Measurements from ENCODE around the gene SRPRB.

SRPRB gene

GRCh38 chr3:133830071-133830470 is 24.5 kb downstream of the SRPRB start:
- no peak overlapping the region for H3K9ac ChIP-seq (ENCODE audit: low read length)
- no peak for DNase-seq (ENCODE audit: low read depth)
- peaks cover 1% of the 10 kb centered on the region for H3K36me3 ChIP-seq (ENCODE audit: control insufficient read depth, insufficient read depth, low read length, severe bottlenecking)
- no peaks in the 10 kb centered on the region for H3K9me3 ChIP-seq (ENCODE audit: control insufficient read depth, low read length)
- H3K4me1 ChIP-seq (ENCODE audit: control insufficient read depth, insufficient read depth, low read length): no peaks in the 10 kb centered on the region
- H3K4me3 ChIP-seq (ENCODE audit: low read length): no peak overlapping the region
- H3K27me3 ChIP-seq (replicated peaks; ENCODE audit: control insufficient read depth, insufficient read depth, low read length): no peaks in the 10 kb centered on the region

- Histone ChIP-seq H3K4me1 (ENCODE audit: control insufficient read depth, insufficient read depth, low read length) (no peaks in the 10 kb centered on the region), H3K9me3 (ENCODE audit: control insufficient read depth, low read length) (no peaks in the 10 kb centered on the region), H3K36me3 (ENCODE audit: control insufficient read depth, insufficient read depth, low read length, severe bottlenecking) (peaks cover 3% of the 10 kb centered on the region), H3K4me3 (ENCODE audit: low read length) (no peak overlapping the region), H3K9ac (ENCODE audit: low read length) (no peak overlapping the region), H3K27me3 (replicated peaks; ENCODE audit: control insufficient read depth, insufficient read depth, low read length) (no peaks in the 10 kb centered on the region)
- DNase-seq (ENCODE audit: low read depth): no peak
Observed at GRCh38 chr3:133831966-133832801, 26.6 kb downstream of the SRPRB start.

GRCh38 chr3:133832802-133833144 is 27.2 kb downstream of the SRPRB start:
- H3K9me3 ChIP-seq (ENCODE audit: control insufficient read depth, low read length): no peaks in the 10 kb centered on the region
- H3K4me1 ChIP-seq (ENCODE audit: control insufficient read depth, insufficient read depth, low read length): no peaks in the 10 kb centered on the region
- no peak overlapping the region for H3K9ac ChIP-seq (ENCODE audit: low read length)
- H3K36me3 ChIP-seq (ENCODE audit: control insufficient read depth, insufficient read depth, low read length, severe bottlenecking): peaks cover 3% of the 10 kb centered on the region
- no peak overlapping the region for H3K4me3 ChIP-seq (ENCODE audit: low read length)
- no peak for DNase-seq (ENCODE audit: low read depth)
- no peaks in the 10 kb centered on the region for H3K27me3 ChIP-seq (replicated peaks; ENCODE audit: control insufficient read depth, insufficient read depth, low read length)

- no peaks in the 10 kb centered on the region for H3K27me3 ChIP-seq (replicated peaks; ENCODE audit: control insufficient read depth, insufficient read depth, low read length)
- no peak for DNase-seq (ENCODE audit: low read depth)
- H3K4me3 ChIP-seq (ENCODE audit: low read length): no peak overlapping the region
- peaks cover 3% of the 10 kb centered on the region for H3K36me3 ChIP-seq (ENCODE audit: control insufficient read depth, insufficient read depth, low read length, severe bottlenecking)
- no peak overlapping the region for H3K9ac ChIP-seq (ENCODE audit: low read length)
- H3K9me3 ChIP-seq (ENCODE audit: control insufficient read depth, low read length): no peaks in the 10 kb centered on the region
- no peaks in the 10 kb centered on the region for H3K4me1 ChIP-seq (ENCODE audit: control insufficient read depth, insufficient read depth, low read length)
Observed at GRCh38 chr3:133833267-133833666, 27.7 kb downstream of the SRPRB start.

GRCh38 chr3:133833880-133834620 is 28.4 kb downstream of the SRPRB start:
- no peak for DNase-seq (ENCODE audit: low read depth)
- Histone ChIP-seq H3K9me3 (ENCODE audit: control insufficient read depth, low read length) (no peaks in the 10 kb centered on the region), H3K36me3 (ENCODE audit: control insufficient read depth, insufficient read depth, low read length, severe bottlenecking) (peaks cover 7% of the 10 kb centered on the region), H3K4me3 (ENCODE audit: low read length) (no peak overlapping the region), H3K4me1 (ENCODE audit: control insufficient read depth, insufficient read depth, low read length) (no peaks in the 10 kb centered on the region), H3K27me3 (replicated peaks; ENCODE audit: control insufficient read depth, insufficient read depth, low read length) (no peaks in the 10 kb centered on the region), H3K9ac (ENCODE audit: low read length) (no peak overlapping the region)

GRCh38 chr3:133834621-133835417 is 29.2 kb downstream of the SRPRB start:
- H3K27me3 ChIP-seq (replicated peaks; ENCODE audit: control insufficient read depth, insufficient read depth, low read length): no peaks in the 10 kb centered on the region
- no peak overlapping the region for H3K4me3 ChIP-seq (ENCODE audit: low read length)
- DNase-seq (ENCODE audit: low read depth): no peak
- H3K36me3 ChIP-seq (ENCODE audit: control insufficient read depth, insufficient read depth, low read length, severe bottlenecking): peaks cover 11% of the 10 kb centered on the region
- no peaks in the 10 kb centered on the region for H3K4me1 ChIP-seq (ENCODE audit: control insufficient read depth, insufficient read depth, low read length)
- H3K9me3 ChIP-seq (ENCODE audit: control insufficient read depth, low read length): no peaks in the 10 kb centered on the region
- no peak overlapping the region for H3K9ac ChIP-seq (ENCODE audit: low read length)

GRCh38 chr3:133835418-133835743 is 29.8 kb downstream of the SRPRB start:
- Histone ChIP-seq H3K9ac (ENCODE audit: low read length) (no peak overlapping the region), H3K36me3 (ENCODE audit: control insufficient read depth, insufficient read depth, low read length, severe bottlenecking) (peaks cover 11% of the 10 kb centered on the region), H3K4me3 (ENCODE audit: low read length) (no peak overlapping the region), H3K27me3 (replicated peaks; ENCODE audit: control insufficient read depth, insufficient read depth, low read length) (no peaks in the 10 kb centered on the region), H3K9me3 (ENCODE audit: control insufficient read depth, low read length) (no peaks in the 10 kb centered on the region), H3K4me1 (ENCODE audit: control insufficient read depth, insufficient read depth, low read length) (no peaks in the 10 kb centered on the region)
- no peak for DNase-seq (ENCODE audit: low read depth)

GRCh38 chr3:133835961-133836360 is 30.3 kb downstream of the SRPRB start:
- Histone ChIP-seq H3K4me1 (ENCODE audit: control insufficient read depth, insufficient read depth, low read length) (no peaks in the 10 kb centered on the region), H3K9me3 (ENCODE audit: control insufficient read depth, low read length) (no peaks in the 10 kb centered on the region), H3K9ac (ENCODE audit: low read length) (no peak overlapping the region), H3K36me3 (ENCODE audit: control insufficient read depth, insufficient read depth, low read length, severe bottlenecking) (peaks cover 11% of the 10 kb centered on the region), H3K4me3 (ENCODE audit: low read length) (no peak overlapping the region), H3K27me3 (replicated peaks; ENCODE audit: control insufficient read depth, insufficient read depth, low read length) (no peaks in the 10 kb centered on the region)
- DNase-seq (ENCODE audit: low read depth): no peak

- peaks cover 11% of the 10 kb centered on the region for H3K36me3 ChIP-seq (ENCODE audit: control insufficient read depth, insufficient read depth, low read length, severe bottlenecking)
- H3K27me3 ChIP-seq (replicated peaks; ENCODE audit: control insufficient read depth, insufficient read depth, low read length): peaks cover 4% of the 10 kb centered on the region
- DNase-seq (ENCODE audit: low read depth): no peak
- H3K9me3 ChIP-seq (ENCODE audit: control insufficient read depth, low read length): no peaks in the 10 kb centered on the region
- no peaks in the 10 kb centered on the region for H3K4me1 ChIP-seq (ENCODE audit: control insufficient read depth, insufficient read depth, low read length)
- no peak overlapping the region for H3K4me3 ChIP-seq (ENCODE audit: low read length)
- H3K9ac ChIP-seq (ENCODE audit: low read length): no peak overlapping the region
Observed at GRCh38 chr3:133836497-133837158, 31.0 kb downstream of the SRPRB start.

- DNase-seq (ENCODE audit: low read depth): no peak
- no peaks in the 10 kb centered on the region for H3K4me1 ChIP-seq (ENCODE audit: control insufficient read depth, insufficient read depth, low read length)
- peaks cover 4% of the 10 kb centered on the region for H3K27me3 ChIP-seq (replicated peaks; ENCODE audit: control insufficient read depth, insufficient read depth, low read length)
- no peaks in the 10 kb centered on the region for H3K9me3 ChIP-seq (ENCODE audit: control insufficient read depth, low read length)
- peaks cover 11% of the 10 kb centered on the region for H3K36me3 ChIP-seq (ENCODE audit: control insufficient read depth, insufficient read depth, low read length, severe bottlenecking)
- no peak overlapping the region for H3K9ac ChIP-seq (ENCODE audit: low read length)
- no peak overlapping the region for H3K4me3 ChIP-seq (ENCODE audit: low read length)
Observed at GRCh38 chr3:133837487-133838295, 32.1 kb downstream of the SRPRB start.

Measured in adipocyte (in vitro differentiated cells).